Vagina (tissue), 2 donors: ENCODE measurements around the gene PRKAR2B.
"Not testable (repeated sequence)": the region's sequence is repeated elsewhere in the genome, so short reads cannot be mapped to it uniquely, and the experiment has no call there.

ENCODE experiments used
- CTCF ChIP-seq, 3 experiments: fragments of 450-650 bp in 2 of 3; fragments of 200-600 bp in 1 of 3; sonication (generic) in 1 of 3; IDR thresholded peaks; one replicate each; pipeline ENCODE4 v1.5.1; 2017 to 2019; ENCODE audit warnings: antibody characterized with exemption in 3 of 3, mild to moderate bottlenecking in 2 of 3, moderate library complexity in 2 of 3
- POLR2A ChIP-seq, 2 donors: fragments of 450-650 bp; IDR thresholded peaks; one replicate each; pipeline ENCODE4 v1.6.1; 2017; ENCODE audit warnings: antibody characterized with exemption in 2 of 2, mild to moderate bottlenecking in 2 of 2, moderate library complexity in 2 of 2

DNA sequence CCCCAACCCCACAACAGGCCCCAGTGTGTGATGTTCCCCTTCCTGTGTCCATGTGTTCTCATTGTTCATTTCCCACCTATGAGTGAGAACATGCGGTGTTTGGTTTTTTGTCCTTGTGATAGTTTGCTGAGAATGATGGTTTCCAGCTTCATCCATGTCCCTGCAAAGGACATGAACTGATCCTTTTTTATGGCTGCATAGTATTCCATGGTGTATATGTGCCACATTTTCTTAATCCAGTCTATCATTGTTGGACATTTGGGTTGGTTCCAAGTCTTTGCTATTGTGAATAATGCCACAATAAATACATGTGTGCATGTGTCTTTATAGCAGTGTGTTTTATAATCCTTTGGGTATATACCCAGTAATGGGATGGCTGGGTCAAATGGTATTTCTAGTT is 10.5 kb downstream of the PRKAR2B start:
- not testable (repeated sequence) for TF ChIP-seq POLR2A, CTCF (IDR thresholded peaks at IDR 0.05)
